Lung (tissue), 12 donors: ENCODE data around the gene ADH1B. TPM values are rescaled to one million over a fixed set of nuclear protein-coding genes. Genes with fewer than 3 reads are reported as not detected.
"Not testable (repeated sequence)": the region's sequence is repeated elsewhere in the genome, so short reads cannot be mapped to it uniquely, and the experiment has no call there.

Experiments used
- ATAC-seq: fragments of 200-7000 bp; cut with Tn5 transposase; one replicate; pipeline ENCODE4 v1.9.1; 2020; ENCODE audit warnings: moderate number of reproducible peaks; ENCODE audit not compliant: insufficient read depth, low FRiP score
- DNase-seq, 3 donors: peaks; one replicate each; pipeline ENCODE4 v3.0.0-alpha.2; 2013 to 2017
- H3K27ac ChIP-seq, 2 donors: one replicate each; pipeline ENCODE4 v1.5.1; 2013; ENCODE audit warnings: mild to moderate bottlenecking in 2 of 2, moderate library complexity in 2 of 2, control low read depth in 1 of 2, inconsistent platforms in 1 of 2, low read depth in 1 of 2, low read length in 1 of 2
- H3K27me3 ChIP-seq, 3 donors: one replicate each; pipeline ENCODE4 v1.5.1; 2013; ENCODE audit warnings: low read length in 2 of 3; ENCODE audit not compliant: control insufficient read depth in 3 of 3, insufficient read depth in 3 of 3
- H3K36me3 ChIP-seq, 4 donors: one replicate each; pipeline ENCODE4 v1.5.1; 2013; ENCODE audit warnings: low read length in 4 of 4, mild to moderate bottlenecking in 1 of 4, moderate library complexity in 1 of 4; ENCODE audit not compliant: control insufficient read depth in 4 of 4, insufficient read depth in 4 of 4
- H3K4me1 ChIP-seq, 5 donors: one replicate each; pipeline ENCODE4 v1.5.1; 2013; ENCODE audit warnings: low read length in 5 of 5, mild to moderate bottlenecking in 2 of 5, moderate library complexity in 1 of 5; ENCODE audit not compliant: control insufficient read depth in 5 of 5, insufficient read depth in 5 of 5
- H3K4me3 ChIP-seq: one replicate; pipeline ENCODE4 v1.5.1; 2013; ENCODE audit warnings: mild to moderate bottlenecking, control low read depth, moderate library complexity
- H3K9ac ChIP-seq, 2 donors: one replicate each; pipeline ENCODE4 v1.5.1; 2013; ENCODE audit warnings: low read length in 2 of 2, control low read depth in 1 of 2; ENCODE audit not compliant: insufficient read depth in 1 of 2
- H3K9me3 ChIP-seq, 4 donors: one replicate each; pipeline ENCODE4 v1.5.1; 2013; ENCODE audit warnings: low read length in 3 of 4, mild to moderate bottlenecking in 1 of 4, moderate library complexity in 1 of 4; ENCODE audit not compliant: control insufficient read depth in 4 of 4, insufficient read depth in 3 of 4
- WGBS, 2 donors: extraction: QIAGEN DNeasy Blood & Tissue Kit; methylation state at CpG; one replicate each; pipeline ENCODE4 v1.1.7; 2013; 5-methylcytosine and 5-hydroxymethylcytosine counted together
- polyA plus RNA-seq, 2 donors: library from polyadenylated mRNA; stranded (reverse); fragments of 200-250 nt; gene quantifications; one replicate each; pipeline ENCODE4 v1.2.1, GENCODE V29; 2013
- total RNA-seq, 2 donors: library from RNA; depleted of rRNA in 1 of 2; stranded (reverse); fragments of >200 nt in 1 of 2; gene quantifications; one replicate each; pipeline ENCODE4 v1.2.1, GENCODE V29; 2014 to 2021
- TF ChIP-seq, protein P1 (sequence below): IDR thresholded peaks from 2 replicates; pipeline ENCODE4 v1.5.1; 2012; ENCODE audit warnings: mild to moderate bottlenecking; ENCODE audit errors: control extremely low read depth, extremely low read depth
- donor health status: control.
- donor health status: control.
- donor health status: Bipolar disorder and iron deficiency.
- donor health status: healthy.
- donor health status: DM: yes; HTN: yes; CAD: no.

ADH1B gene
- total and polyA plus RNA-seq, 4 donors = 106 to 1,115 (median 275) TPM

GRCh38 chr4:99323756-99324155, 2.6 kb upstream of the ADH1B start:
- WGBS, 2 donors = 73 to 95% methylated on average over 1 of the region's 1 CpG
- H3K9ac ChIP-seq = no peak overlapping the region
- peak overlapping the region in 1 of 2 donors; percentile 73 for H3K27ac ChIP-seq
- ATAC-seq = no peak
- TF ChIP-seq, protein P1, sequence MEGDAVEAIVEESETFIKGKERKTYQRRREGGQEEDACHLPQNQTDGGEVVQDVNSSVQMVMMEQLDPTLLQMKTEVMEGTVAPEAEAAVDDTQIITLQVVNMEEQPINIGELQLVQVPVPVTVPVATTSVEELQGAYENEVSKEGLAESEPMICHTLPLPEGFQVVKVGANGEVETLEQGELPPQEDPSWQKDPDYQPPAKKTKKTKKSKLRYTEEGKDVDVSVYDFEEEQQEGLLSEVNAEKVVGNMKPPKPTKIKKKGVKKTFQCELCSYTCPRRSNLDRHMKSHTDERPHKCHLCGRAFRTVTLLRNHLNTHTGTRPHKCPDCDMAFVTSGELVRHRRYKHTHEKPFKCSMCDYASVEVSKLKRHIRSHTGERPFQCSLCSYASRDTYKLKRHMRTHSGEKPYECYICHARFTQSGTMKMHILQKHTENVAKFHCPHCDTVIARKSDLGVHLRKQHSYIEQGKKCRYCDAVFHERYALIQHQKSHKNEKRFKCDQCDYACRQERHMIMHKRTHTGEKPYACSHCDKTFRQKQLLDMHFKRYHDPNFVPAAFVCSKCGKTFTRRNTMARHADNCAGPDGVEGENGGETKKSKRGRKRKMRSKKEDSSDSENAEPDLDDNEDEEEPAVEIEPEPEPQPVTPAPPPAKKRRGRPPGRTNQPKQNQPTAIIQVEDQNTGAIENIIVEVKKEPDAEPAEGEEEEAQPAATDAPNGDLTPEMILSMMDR = no peak
- H3K27me3 ChIP-seq = no peaks in the 10 kb centered on the region
- H3K9me3 ChIP-seq = peaks cover 0 to 4% (median under 1%) of the 10 kb centered on the region in 4 donors
- peak; percentile 60 to 97 (median 94) for DNase-seq
- H3K4me3 ChIP-seq = no peak overlapping the region
- H3K36me3 ChIP-seq = peaks cover 0 to 20% (median 7%) of the 10 kb centered on the region in 4 donors
- peaks cover 0 to 42% (median 0%) of the 10 kb centered on the region in 5 donors for H3K4me1 ChIP-seq

- ATAC-seq, H3K27me3 ChIP-seq, DNase-seq, H3K9me3 ChIP-seq, H3K4me3 ChIP-seq: not testable (repeated sequence)
- peaks cover 0 to 44% (median 6%) of the 10 kb centered on the region in 5 donors for H3K4me1 ChIP-seq
- peak overlapping the region in 1 of 2 donors; percentile 71 for H3K9ac ChIP-seq
- peak overlapping the region in 1 of 2 donors; percentile 80 for H3K27ac ChIP-seq
- WGBS, 2 donors = 79 to 89% methylated on average over 8 of the region's 8 CpGs
- H3K36me3 ChIP-seq = peaks cover 0 to 60% (median 27%) of the 10 kb centered on the region in 4 donors
Measured at GRCh38 chr4:99317811-99318210, 3.4 kb downstream of the ADH1B start.

DNA sequence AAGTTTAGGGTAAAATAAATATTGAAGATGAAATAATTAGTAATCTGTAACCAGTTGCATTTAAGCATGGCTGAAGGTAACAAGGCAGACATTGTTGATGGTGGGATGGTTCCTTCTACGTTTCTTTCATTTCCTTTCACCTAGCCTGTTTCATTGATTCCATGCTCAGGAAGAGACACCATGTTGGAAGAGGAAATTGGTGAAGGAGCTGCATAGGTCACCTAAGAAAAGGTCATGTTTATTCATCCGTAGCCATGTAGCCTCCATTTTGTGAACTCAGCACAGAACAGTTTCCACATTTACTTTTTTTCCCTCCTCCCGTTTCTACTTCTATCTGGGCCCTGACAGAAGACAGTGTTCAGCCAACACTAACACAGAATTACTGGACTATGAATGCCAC, 3.8 kb downstream of the ADH1B start:
- DNase-seq = no peak
- H3K27me3 ChIP-seq = no peaks in the 10 kb centered on the region
- no peak for ATAC-seq
- H3K4me3 ChIP-seq = no peak overlapping the region
- 72 to 73% methylated on average over 3 of the region's 3 CpGs for WGBS, 2 donors
- peaks cover 0 to 46% (median 6%) of the 10 kb centered on the region in 5 donors for H3K4me1 ChIP-seq
- TF ChIP-seq, protein P1 = no peak
- peaks cover 0 to 62% (median 29%) of the 10 kb centered on the region in 4 donors for H3K36me3 ChIP-seq
- no peaks in the 10 kb centered on the region for H3K9me3 ChIP-seq
- peak overlapping the region in 1 of 2 donors; percentile 80 for H3K27ac ChIP-seq
- peak overlapping the region in 1 of 2 donors; percentile 71 for H3K9ac ChIP-seq

DNA sequence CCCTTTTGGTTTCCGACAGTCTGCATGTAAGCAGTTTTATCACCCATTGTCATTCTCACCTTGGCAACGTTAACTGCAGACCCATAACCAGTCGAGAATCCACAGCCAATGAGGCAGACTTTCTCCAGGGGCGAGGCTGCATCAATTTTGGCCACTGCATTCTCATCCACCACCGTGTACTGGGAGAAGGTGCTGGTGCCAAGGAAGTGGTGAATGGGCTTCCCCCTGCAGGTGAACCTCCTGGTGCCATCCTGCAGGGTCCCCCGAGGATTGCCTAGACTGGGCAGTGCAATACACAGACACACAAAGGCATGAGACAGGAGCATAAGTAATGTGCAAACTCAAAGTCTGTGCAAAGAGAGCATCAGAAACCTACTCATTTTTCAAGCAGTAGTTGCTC, 5.4 kb downstream of the ADH1B start:
- DNase-seq (no peak), ATAC-seq (no peak)
- Histone ChIP-seq H3K4me3 (no peak overlapping the region), H3K27me3 (no peaks in the 10 kb centered on the region), H3K4me1 (peaks cover 0 to 42% (median 6%) of the 10 kb centered on the region in 5 donors), H3K9ac (peak overlapping the region in 1 of 2 donors; percentile 49), H3K9me3 (no peaks in the 10 kb centered on the region), H3K27ac (no peak overlapping the region), H3K36me3 (peaks cover 0 to 75% (median 36%) of the 10 kb centered on the region in 4 donors)
- WGBS, 2 donors = 72 to 80% methylated on average over 6 of the region's 6 CpGs
- TF ChIP-seq, protein P1 = no peak
